Caco-2 (cell line): ENCODE results near the gene DLL4. TPM values are rescaled to one million over a fixed set of nuclear protein-coding genes. Genes with fewer than 3 reads are reported as not detected.

ENCODE experiments used
- BruUV-seq: library from RNA; stranded (reverse); fragments of 400-500 nt; replicated peaks from 2 replicates; lab custom pipeline; 2021; lab: Mats Ljungman, UMichigan
- CTCF ChIA-PET: fragments of 300-600 bp; sonication (Branson Sonifier 250); formaldehyde crosslinking; loops from one replicate; lab custom pipeline; 2022; ENCODE audit warnings: antibody characterized with exemption; lab: Charles Lee
- POLR2A ChIA-PET: fragments of 300-600 bp; sonication (Branson Sonifier 250); formaldehyde crosslinking; loops from one replicate; lab custom pipeline; 2022; ENCODE audit warnings: antibody characterized with exemption; lab: Charles Lee
- DNase-seq, 2 experiments: peaks; one replicate each; pipeline versions ENCODE4 v3.0.0 to v3.0.0-alpha.2; 2020 to 2022
- H3K27me3 ChIP-seq: replicated peaks from 2 replicates; pipeline ENCODE4 v1.6.0; 2011; ENCODE audit warnings: low read length; ENCODE audit not compliant: control insufficient read depth, insufficient read depth
- H3K36me3 ChIP-seq: 2 replicates; pipeline ENCODE4 v1.5.1; 2011; ENCODE audit warnings: low read length; ENCODE audit not compliant: control insufficient read depth, insufficient read depth
- H3K4me1 ChIP-seq: fragments of 250-450 bp; sonication (Bioruptor Pico); 2 replicates; pipeline ENCODE4 v1.5.1; 2020; ENCODE audit warnings: mild to moderate bottlenecking
- H3K4me3 ChIP-seq: 2 replicates; pipeline ENCODE4 v1.5.1; 2011; ENCODE audit warnings: low read depth, mild to moderate bottlenecking, control low read depth, low read length
- H3K9me3 ChIP-seq: fragments of 250-450 bp; sonication (Bioruptor Pico); 2 replicates; pipeline ENCODE4 v1.5.1; 2020; ENCODE audit warnings: mild to moderate bottlenecking, moderate library complexity
- H3K27ac Mint-ChIP-seq: one replicate; pipeline ENCODE4 v1.8.0; 2022; ENCODE audit warnings: mixed read lengths; ENCODE audit not compliant: unreplicated experiment
- H3K27me3 Mint-ChIP-seq: one replicate; pipeline ENCODE4 v1.8.0; 2022; ENCODE audit warnings: mixed read lengths; ENCODE audit not compliant: insufficient read depth, unreplicated experiment
- H3K36me3 Mint-ChIP-seq: one replicate; pipeline ENCODE4 v1.8.0; 2022; ENCODE audit warnings: mild to moderate bottlenecking, mixed read lengths; ENCODE audit not compliant: insufficient read depth, unreplicated experiment
- H3K4me1 Mint-ChIP-seq: one replicate; pipeline ENCODE4 v1.8.0; 2022; ENCODE audit warnings: low read depth, mixed read lengths; ENCODE audit not compliant: unreplicated experiment
- H3K4me3 Mint-ChIP-seq: one replicate; pipeline ENCODE4 v1.8.0; 2022; ENCODE audit warnings: mild to moderate bottlenecking, moderate library complexity, mixed read lengths; ENCODE audit not compliant: unreplicated experiment
- H3K9me3 Mint-ChIP-seq: one replicate; pipeline ENCODE4 v1.8.0; 2022; ENCODE audit warnings: mixed read lengths; ENCODE audit not compliant: unreplicated experiment
- CTCF ChIP-seq, 2 experiments: fragments of 200-600 bp in 1 of 2; IDR thresholded peaks; 1 replicate in 1 of 2; 2 replicates in 1 of 2; pipeline versions ENCODE4 v1.5.1 to v1.8.0; 2011 to 2022; ENCODE audit warnings: antibody characterized with exemption in 1 of 2, control low read depth in 1 of 2, inconsistent platforms in 1 of 2, low read depth in 1 of 2, low read length in 1 of 2, mild to moderate bottlenecking in 1 of 2, moderate library complexity in 1 of 2; ENCODE audit not compliant: insufficient read depth in 1 of 2, severe bottlenecking in 1 of 2, unreplicated experiment in 1 of 2
- intact Hi-C: fragments of 100-400 bp; cut with micrococcal nuclease; formaldehyde crosslinking; loops from one replicate; pipeline ENCODE4 v1.10.0; 2022; ENCODE audit not compliant: unreplicated experiment
- total RNA-seq: library from RNA; stranded (reverse); gene quantifications from 2 replicates; pipeline ENCODE4 v1.2.3, GENCODE V29; 2022

Gene DLL4
- total RNA-seq, 1 experiment from 2014 or later = 3.4 TPM

GRCh38 chr15:40942337-40942854 is 13.3 kb downstream of the DLL4 start:
- H3K9me3 ChIP-seq = no peaks in the 10 kb centered on the region
- ChIA-PET POLR2A (interaction anchor here (0.5 to 2.9 kb wide), 7 partner anchors 9 to 98 kb away, joined by 3 to 33 read pairs (median 9); partner anchors contain the start of genes CHAC1, DLL4 and SPINT1), CTCF (interaction anchor here (0.6 to 4.3 kb wide), 18 partner anchors 9 to 198 kb away, joined by 3 to 56 read pairs (median 6); partner anchors contain the start of genes CHAC1, DLL4 and VPS18)
- H3K36me3 ChIP-seq = no peaks in the 10 kb centered on the region
- H3K36me3 Mint-ChIP-seq = peaks cover 5% of the 10 kb centered on the region
- no peaks in the 10 kb centered on the region for H3K27me3 Mint-ChIP-seq
- peak overlapping the region; percentile 56 for H3K4me3 ChIP-seq
- no peak for TF ChIP-seq CTCF (IDR thresholded peaks at IDR 0.05; ENCODE audit: insufficient read depth in 1 of 2, low read depth in 1 of 2, low read length in 1 of 2, severe bottlenecking in 1 of 2, unreplicated experiment in 1 of 2)
- H3K9me3 Mint-ChIP-seq = no peaks in the 10 kb centered on the region
- BruUV-seq = TSS peak; percentile 34
- peak overlapping the region; percentile 79 for H3K4me3 Mint-ChIP-seq
- H3K27ac Mint-ChIP-seq = peak overlapping the region; percentile 26
- DNase-seq = no peak
- no peaks in the 10 kb centered on the region for H3K27me3 ChIP-seq
- no peaks in the 10 kb centered on the region for H3K4me1 Mint-ChIP-seq
- H3K4me1 ChIP-seq = peaks cover 12% of the 10 kb centered on the region
- intact Hi-C loops = loop anchor here (1.0 to 5.0 kb wide), 2 partner anchors 35 to 76 kb away; no protein-coding TSS in a partner anchor

- Histone ChIP-seq H3K4me1 (peaks cover 12% of the 10 kb centered on the region), H3K36me3 (no peaks in the 10 kb centered on the region), H3K27me3 (no peaks in the 10 kb centered on the region), H3K4me3 (no peak overlapping the region), H3K9me3 (no peaks in the 10 kb centered on the region)
- intact Hi-C loops = loop anchor here (1.0 to 5.0 kb wide), 2 partner anchors 36 to 75 kb away; no protein-coding TSS in a partner anchor
- Mint-ChIP-seq H3K4me3 (peak overlapping the region; percentile 79), H3K36me3 (peaks cover 5% of the 10 kb centered on the region), H3K27me3 (no peaks in the 10 kb centered on the region), H3K4me1 (no peaks in the 10 kb centered on the region), H3K9me3 (no peaks in the 10 kb centered on the region), H3K27ac (no peak overlapping the region)
- no peak for DNase-seq
- no peak for TF ChIP-seq CTCF (IDR thresholded peaks at IDR 0.05; ENCODE audit: insufficient read depth in 1 of 2, low read depth in 1 of 2, low read length in 1 of 2, severe bottlenecking in 1 of 2, unreplicated experiment in 1 of 2)
- POLR2A ChIA-PET = interaction anchor here (0.5 to 2.9 kb wide), 4 partner anchors 10 to 99 kb away, joined by 3 to 33 read pairs (median 6); partner anchors contain the start of genes CHAC1 and SPINT1
- BruUV-seq = no TSS peak
- CTCF ChIA-PET = interaction anchor here (1.0 to 4.3 kb wide), 8 partner anchors 10 to 76 kb away, joined by 3 to 56 read pairs (median 8); partner anchors contain the start of genes CHAC1 and DLL4
These were observed 13.7 kb downstream of the DLL4 start for GRCh38 chr15:40942878-40943277.

GRCh38 chr15:40943764-40944365 is 14.7 kb downstream of the DLL4 start:
- H3K27ac Mint-ChIP-seq = no peak overlapping the region
- H3K4me1 ChIP-seq = peaks cover 12% of the 10 kb centered on the region
- no peak overlapping the region for H3K4me3 ChIP-seq
- H3K9me3 Mint-ChIP-seq = no peaks in the 10 kb centered on the region
- no peaks in the 10 kb centered on the region for H3K27me3 ChIP-seq
- H3K4me1 Mint-ChIP-seq = no peaks in the 10 kb centered on the region
- DNase-seq = no peak
- H3K4me3 Mint-ChIP-seq = no peak overlapping the region
- POLR2A ChIA-PET = no interaction called here
- no peaks in the 10 kb centered on the region for H3K27me3 Mint-ChIP-seq
- no peak for TF ChIP-seq CTCF (IDR thresholded peaks at IDR 0.05; ENCODE audit: insufficient read depth in 1 of 2, low read depth in 1 of 2, low read length in 1 of 2, severe bottlenecking in 1 of 2, unreplicated experiment in 1 of 2)
- intact Hi-C loops = loop anchor here (5.0 kb wide), 1 partner anchor 37 kb away; no protein-coding TSS in a partner anchor
- no peaks in the 10 kb centered on the region for H3K36me3 ChIP-seq
- CTCF ChIA-PET = interaction anchor here (0.9 to 4.3 kb wide), 3 partner anchors 11 to 13 kb away, joined by 3 to 56 read pairs (median 5); no protein-coding TSS in a partner anchor
- no TSS peak for BruUV-seq
- H3K36me3 Mint-ChIP-seq = peaks cover 6% of the 10 kb centered on the region
- H3K9me3 ChIP-seq = no peaks in the 10 kb centered on the region
